ENCODE measurements around the gene SHD. TPM values are rescaled to one million over a fixed set of nuclear protein-coding genes. Genes with fewer than 3 reads are reported as not detected.

SHD gene
- total and polyA plus RNA-seq, 2 of the 13 experiments (the other 11 are each of a cell fraction or from before 2014, with no cell fraction given) = 0.11 to 0.20 TPM

GRCh38 chr19:4260613-4261191, 18.4 kb upstream of the SHD start:
- WGBS (ENCODE audit: low lambda C conversion rate) = 97% methylated on average over 11 of the region's 11 CpGs

More at GRCh38 chr19:4260613-4261191, 18.4 kb upstream of the SHD start:
- Histone ChIP-seq H3K36me3 (replicated peaks in 1 of 2; ENCODE audit: control insufficient read depth in 1 of 2, insufficient read depth in 2 of 2, low read length in 2 of 2) (peaks cover 15 to 39% of the 10 kb centered on the region in 2 experiments; a peak in 4 of 5 replicates), H3K9ac (ENCODE audit: insufficient read depth, low read depth, low read length) (no peak overlapping the region), H3K9me3 (ENCODE audit: low read length) (peaks cover 5% of the 10 kb centered on the region), H3K4me1 (ENCODE audit: insufficient read depth, low read length) (no peaks in the 10 kb centered on the region), H3K27ac (ENCODE audit: extremely low read length, insufficient read depth, low read length) (no peak overlapping the region), H3K27me3 (ENCODE audit: control insufficient read depth in 1 of 2, insufficient read depth in 2 of 2, low read length in 2 of 2) (no peaks in the 10 kb centered on the region; a peak in 1 of 5 replicates), H3K4me2 (ENCODE audit: low read depth, low read length) (no peak overlapping the region), H4K20me1 (ENCODE audit: insufficient read depth, low read length) (no peaks in the 10 kb centered on the region), H3K79me2 (ENCODE audit: insufficient read depth, low read length) (no peaks in the 10 kb centered on the region), H3K4me3 (replicated peaks in 1 of 3; ENCODE audit: insufficient read depth in 1 of 3, low read depth in 2 of 3, low read length in 3 of 3) (no peak overlapping the region), H2AFZ (ENCODE audit: low read length) (no peak overlapping the region)
- TF ChIP-seq, protein P1, sequence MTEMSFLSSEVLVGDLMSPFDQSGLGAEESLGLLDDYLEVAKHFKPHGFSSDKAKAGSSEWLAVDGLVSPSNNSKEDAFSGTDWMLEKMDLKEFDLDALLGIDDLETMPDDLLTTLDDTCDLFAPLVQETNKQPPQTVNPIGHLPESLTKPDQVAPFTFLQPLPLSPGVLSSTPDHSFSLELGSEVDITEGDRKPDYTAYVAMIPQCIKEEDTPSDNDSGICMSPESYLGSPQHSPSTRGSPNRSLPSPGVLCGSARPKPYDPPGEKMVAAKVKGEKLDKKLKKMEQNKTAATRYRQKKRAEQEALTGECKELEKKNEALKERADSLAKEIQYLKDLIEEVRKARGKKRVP (CRISPR knock-in tag; IDR thresholded peaks at IDR 0.05) = no peak
- TF ChIP-seq HIVEP1 (CRISPR knock-in tag; IDR thresholded peaks at IDR 0.05) (no peak), ZNF383 (CRISPR knock-in tag; IDR thresholded peaks at IDR 0.05; ENCODE audit: borderline replicate concordance) (no peak), SETDB1 (CRISPR knock-in tag; IDR thresholded peaks at IDR 0.05; ENCODE audit: borderline replicate concordance) (no peak), ATF3 (CRISPR knock-in tag; IDR thresholded peaks at IDR 0.05) (no peak), ZNF484 (CRISPR knock-in tag; IDR thresholded peaks at IDR 0.05; ENCODE audit: borderline replicate concordance, low read depth) (no peak), RBM39 (IDR thresholded peaks at IDR 0.05; ENCODE audit: low read depth, low read length, poor library complexity, severe bottlenecking) (no peak), ZNF264 (CRISPR knock-in tag; IDR thresholded peaks at IDR 0.05) (no peak), FOXA1 (IDR thresholded peaks at IDR 0.05) (no peak), FOXA1 (CRISPR knock-in tag; IDR thresholded peaks at IDR 0.05) (no peak), ZNF256 (CRISPR knock-in tag; conservative IDR thresholded peaks at IDR 0.05) (no peak), ARID4A (CRISPR knock-in tag; IDR thresholded peaks at IDR 0.05; ENCODE audit: borderline replicate concordance) (no peak), ESRRA (CRISPR knock-in tag; IDR thresholded peaks at IDR 0.05; ENCODE audit: low read depth) (no peak)
- TF ChIP-seq, protein P2, sequence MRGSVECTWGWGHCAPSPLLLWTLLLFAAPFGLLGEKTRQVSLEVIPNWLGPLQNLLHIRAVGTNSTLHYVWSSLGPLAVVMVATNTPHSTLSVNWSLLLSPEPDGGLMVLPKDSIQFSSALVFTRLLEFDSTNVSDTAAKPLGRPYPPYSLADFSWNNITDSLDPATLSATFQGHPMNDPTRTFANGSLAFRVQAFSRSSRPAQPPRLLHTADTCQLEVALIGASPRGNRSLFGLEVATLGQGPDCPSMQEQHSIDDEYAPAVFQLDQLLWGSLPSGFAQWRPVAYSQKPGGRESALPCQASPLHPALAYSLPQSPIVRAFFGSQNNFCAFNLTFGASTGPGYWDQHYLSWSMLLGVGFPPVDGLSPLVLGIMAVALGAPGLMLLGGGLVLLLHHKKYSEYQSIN (CRISPR knock-in tag; IDR thresholded peaks at IDR 0.05; ENCODE audit: borderline replicate concordance) = no peak
- in situ Hi-C loops (cut with HindIII; ENCODE audit: extremely low pct_ligation_motif_present, low pct_unique_long_range_greater_than_20kb) = no loop called here
- ATAC-seq (no peak), FAIRE-seq (no peak), DNase-seq (ENCODE audit: low spot score) (no peak)
- BruUV-seq (replicated peaks) = no TSS peak
- intact Hi-C loops (cut with micrococcal nuclease; ENCODE audit: unreplicated experiment) = no loop called here
- POLR2A ChIA-PET = interaction anchor here (1.2 kb wide), 1 partner anchor 14 kb away, joined by 4 read pairs; the partner anchor contains the start of gene YJU2
- CTCF ChIA-PET (ENCODE audit: low intra/inter-chr PET ratio, low total read pairs) = no interaction called here
